ENCODE data around the gene COG7.
"Not testable (repeated sequence)": the region's sequence is repeated elsewhere in the genome, so short reads cannot be mapped to it uniquely, and the experiment has no call there.

The COG7 gene

GRCh38 chr16:23469814-23470213, 16.8 kb upstream of the COG7 start:
- DNase-seq (ENCODE audit: low read depth in 2 of 2) = no peak

- DNase-seq (ENCODE audit: low read depth in 2 of 2) = no peak
These were observed 13.3 kb upstream of the COG7 start for GRCh38 chr16:23466162-23466885.

GRCh38 chr16:23465179-23465578, 12.2 kb upstream of the COG7 start:
- DNase-seq (ENCODE audit: low read depth in 2 of 2) = no peak

GRCh38 chr16:23464196-23464595, 11.2 kb upstream of the COG7 start:
- no peak for DNase-seq (ENCODE audit: low read depth in 2 of 2)

- DNase-seq (ENCODE audit: low read depth in 2 of 2) = not testable (repeated sequence)
These were observed 10.0 kb upstream of the COG7 start for GRCh38 chr16:23462994-23463393.

GRCh38 chr16:23453338-23454052, 506 bp upstream of the COG7 start:
- no peak for DNase-seq (ENCODE audit: low read depth in 2 of 2)

GRCh38 chr16:23452221-23452571, 793 bp downstream of the COG7 start:
- DNase-seq (ENCODE audit: low read depth in 2 of 2) = no peak

- DNase-seq (ENCODE audit: low read depth in 2 of 2) = no peak
These were observed 4.6 kb downstream of the COG7 start for GRCh38 chr16:23448392-23448791.

- DNase-seq (ENCODE audit: low read depth in 2 of 2) = not testable (repeated sequence)
These were observed 15.4 kb downstream of the COG7 start for GRCh38 chr16:23437542-23437941.

GRCh38 chr16:23436951-23437350, 16.0 kb downstream of the COG7 start:
- DNase-seq (ENCODE audit: low read depth in 2 of 2) = no peak

- peak; percentile 28 to 56 for DNase-seq (ENCODE audit: low read depth in 2 of 2)
These were observed 17.5 kb downstream of the COG7 start for GRCh38 chr16:23435500-23435899.

- no peak for DNase-seq (ENCODE audit: low read depth in 2 of 2)
These were observed 18.6 kb downstream of the COG7 start for GRCh38 chr16:23434380-23434779.

GRCh38 chr16:23433261-23433920, 19.6 kb downstream of the COG7 start:
- DNase-seq (ENCODE audit: low read depth in 2 of 2) = no peak

GRCh38 chr16:23432176-23433128, 20.5 kb downstream of the COG7 start:
- DNase-seq (ENCODE audit: low read depth in 2 of 2) = no peak

GRCh38 chr16:23428351-23428750, 24.6 kb downstream of the COG7 start:
- no peak for DNase-seq (ENCODE audit: low read depth in 2 of 2)

GRCh38 chr16:23424292-23424958, 28.6 kb downstream of the COG7 start:
- no peak for DNase-seq (ENCODE audit: low read depth in 2 of 2)

GRCh38 chr16:23423496-23424049, 29.4 kb downstream of the COG7 start:
- DNase-seq (ENCODE audit: low read depth in 2 of 2) = no peak

GRCh38 chr16:23420011-23420410, 33.0 kb downstream of the COG7 start:
- DNase-seq (ENCODE audit: low read depth in 2 of 2) = no peak

- DNase-seq (ENCODE audit: low read depth in 2 of 2) = no peak
These were observed 36.2 kb downstream of the COG7 start for GRCh38 chr16:23416816-23417215.

- DNase-seq (ENCODE audit: low read depth in 2 of 2) = no peak
These were observed 38.3 kb downstream of the COG7 start for GRCh38 chr16:23414731-23415130.

GRCh38 chr16:23410176-23410575, 42.8 kb downstream of the COG7 start:
- no peak for DNase-seq (ENCODE audit: low read depth in 2 of 2)
